Esophagus squamous epithelium (tissue), 5 donors: ENCODE results near the gene ADH1A. TPM values are rescaled to one million over a fixed set of nuclear protein-coding genes. Genes with fewer than 3 reads are reported as not detected.
A peak's percentile ranks its signal among the peaks of the same experiment; 100 is the strongest.
"Not testable (repeated sequence)": the region's sequence is repeated elsewhere in the genome, so short reads cannot be mapped to it uniquely, and the experiment has no call there.

ENCODE experiments used
- DNase-seq: peaks from one replicate; lab custom pipeline; 2025; lab: John Stamatoyannopoulos, UW
- H3K27ac ChIP-seq, 4 donors: fragments of 200-600 bp; sonication (generic); one replicate each; pipeline ENCODE4 v1.5.1; 2016 to 2019; ENCODE audit warnings: mild to moderate bottlenecking in 1 of 4
- H3K27me3 ChIP-seq, 4 donors: fragments of 200-600 bp; sonication (generic); 1 replicate in 3 of 4; 2 replicates in 1 of 4; pipeline versions ENCODE4 v1.5.1 to v1.6.0; 2017 to 2021; ENCODE audit warnings: antibody characterized with exemption in 1 of 4
- H3K36me3 ChIP-seq, 3 donors: fragments of 200-600 bp; sonication (generic); one replicate each; pipeline ENCODE4 v1.5.1; 2016 to 2019
- H3K4me1 ChIP-seq, 3 donors: fragments of 200-600 bp; sonication (generic); one replicate each; pipeline ENCODE4 v1.5.1; 2017 to 2019
- H3K4me3 ChIP-seq, 4 donors: fragments of 200-600 bp; sonication (generic); 1 replicate in 3 of 4; 2 replicates in 1 of 4; pipeline ENCODE4 v1.5.1; 2016 to 2019; ENCODE audit warnings: mild to moderate bottlenecking in 2 of 4, moderate library complexity in 1 of 4
- H3K9me3 ChIP-seq, 3 donors: fragments of 200-600 bp; sonication (generic); one replicate each; pipeline ENCODE4 v1.5.1; 2016 to 2019
- CTCF ChIP-seq, 6 experiments: fragments of 450-650 bp in 4 of 6; fragments of 200-600 bp in 2 of 6; sonication (generic) in 2 of 6; IDR thresholded peaks; one replicate each; pipeline ENCODE4 v1.5.1; 2016 to 2019; ENCODE audit warnings: antibody characterized with exemption in 6 of 6, mild to moderate bottlenecking in 4 of 6, moderate library complexity in 4 of 6
- POLR2A ChIP-seq, 4 donors: fragments of 450-650 bp; IDR thresholded peaks; one replicate each; pipeline ENCODE4 v1.6.1; 2017; ENCODE audit warnings: antibody characterized with exemption in 4 of 4, mild to moderate bottlenecking in 4 of 4, moderate library complexity in 3 of 4
- WGBS, 2 donors: methylation state at CpG; one replicate each; pipeline ENCODE4 v1.1.5; 2018; 5-methylcytosine and 5-hydroxymethylcytosine counted together
- intact Hi-C: fragments of 100-400 bp; cut with DNase I; formaldehyde crosslinking; loops from one replicate; pipeline ENCODE4 v1.15.0; 2022
- total RNA-seq, 4 donors: library from RNA; depleted of rRNA; stranded (reverse); fragments of >200 nt; gene quantifications; one replicate each; pipeline ENCODE4 v1.1.0, GENCODE V29; 2016
- donor health status: DM: yes; HTN: yes; CAD: no.

Gene ADH1A
- total RNA-seq, 4 donors from 2014 or later: not detected

GRCh38 chr4:99264927-99265326, 25.9 kb downstream of the ADH1A start:
- Histone ChIP-seq H3K27me3 (no peaks in the 10 kb centered on the region), H3K9me3 (no peaks in the 10 kb centered on the region), H3K36me3 (no peaks in the 10 kb centered on the region), H3K4me1 (peaks cover 0 to 22% (median 0%) of the 10 kb centered on the region in 3 donors), H3K27ac (no peak overlapping the region), H3K4me3 (no peak overlapping the region)
- no peak for DNase-seq
- TF ChIP-seq CTCF (IDR thresholded peaks at IDR 0.05) (no peak), POLR2A (IDR thresholded peaks at IDR 0.05) (no peak)
- intact Hi-C loops: no loop called here

DNA sequence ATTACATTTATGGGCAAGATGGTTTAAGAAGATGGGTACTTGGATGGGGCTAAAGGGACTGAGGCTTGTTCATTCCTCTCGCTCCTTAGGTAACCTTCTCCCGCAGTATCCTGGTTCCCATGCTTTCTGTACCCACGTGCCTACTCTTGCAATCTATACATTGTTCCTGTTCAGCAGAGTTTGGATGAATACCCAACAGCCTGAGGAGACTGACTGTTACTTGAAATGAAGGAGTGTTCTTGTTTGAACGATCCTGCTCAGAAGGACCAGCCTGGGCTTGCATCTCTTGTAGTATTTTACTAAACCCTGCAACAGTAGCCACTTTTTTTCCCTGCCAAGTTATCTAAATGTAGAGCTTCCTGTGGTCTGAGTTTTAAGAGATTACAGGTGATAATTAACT, 38.0 kb downstream of the ADH1A start:
- intact Hi-C loops: no loop called here
- WGBS, 2 donors: 39 to 60% methylated on average over 4 of the region's 4 CpGs
- Histone ChIP-seq H3K9me3 (no peaks in the 10 kb centered on the region), H3K27ac (peak overlapping the region in 3 of 4 donors; percentile 51 to 76 (median 56)), H3K4me3 (no peak overlapping the region), H3K4me1 (peaks cover 0 to 42% (median 16%) of the 10 kb centered on the region in 3 donors), H3K27me3 (no peaks in the 10 kb centered on the region), H3K36me3 (no peaks in the 10 kb centered on the region)
- DNase-seq: no peak
- TF ChIP-seq CTCF (IDR thresholded peaks at IDR 0.05): no peak
- no peak for TF ChIP-seq POLR2A (IDR thresholded peaks at IDR 0.05)

DNA sequence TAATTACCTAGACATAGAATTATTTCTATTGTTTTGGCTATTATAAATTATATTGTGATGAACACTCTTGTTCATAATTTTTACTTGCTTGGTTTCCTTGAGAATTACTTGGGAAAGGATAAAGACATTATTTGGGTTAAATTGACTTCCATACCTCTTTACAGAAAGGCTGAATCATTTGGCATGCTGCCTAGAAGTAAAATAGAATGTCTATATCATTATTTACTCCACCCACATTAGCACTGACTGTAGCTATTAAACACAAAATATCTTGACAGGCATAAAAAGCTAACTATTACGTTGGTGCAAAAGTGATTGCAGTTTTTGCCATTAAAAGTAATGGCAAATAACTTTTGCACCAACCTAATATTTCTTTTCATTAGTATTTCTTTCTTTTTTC, 42.1 kb downstream of the ADH1A start:
- 26 to 51% methylated on average over 1 of the region's 1 CpG for WGBS, 2 donors
- intact Hi-C loops: no loop called here
- no peaks in the 10 kb centered on the region for H3K36me3 ChIP-seq

GRCh38 chr4:99235955-99236354, 54.8 kb downstream of the ADH1A start:
- Histone ChIP-seq H3K27ac (no peak overlapping the region), H3K4me3 (no peak overlapping the region), H3K27me3 (no peaks in the 10 kb centered on the region), H3K4me1 (peaks cover 5 to 33% (median 6%) of the 10 kb centered on the region in 3 donors), H3K9me3 (peaks cover 0 to 2% (median 0%) of the 10 kb centered on the region in 3 donors), H3K36me3 (no peaks in the 10 kb centered on the region)
- TF ChIP-seq CTCF (IDR thresholded peaks at IDR 0.05) (no peak), POLR2A (IDR thresholded peaks at IDR 0.05) (no peak)
- intact Hi-C loops: no loop called here
- 69 to 83% methylated on average over 1 of the region's 1 CpG for WGBS, 2 donors
- no peak for DNase-seq

More for the DNA sequence above, 42.1 kb downstream of the ADH1A start:
- no peak overlapping the region for H3K27ac ChIP-seq
- H3K4me1 ChIP-seq: peaks cover 0 to 51% (median 23%) of the 10 kb centered on the region in 3 donors
- TF ChIP-seq CTCF (IDR thresholded peaks at IDR 0.05) (no peak), POLR2A (IDR thresholded peaks at IDR 0.05) (no peak)
- no peak overlapping the region for H3K4me3 ChIP-seq
- H3K9me3 ChIP-seq: no peaks in the 10 kb centered on the region
- H3K27me3 ChIP-seq: no peaks in the 10 kb centered on the region
- no peak for DNase-seq

GRCh38 chr4:99234331-99235010, 56.3 kb downstream of the ADH1A start:
- no peak overlapping the region for H3K27ac ChIP-seq
- H3K4me1 ChIP-seq: peaks cover 5 to 33% (median 6%) of the 10 kb centered on the region in 3 donors
- H3K4me3 ChIP-seq: no peak overlapping the region
- no peaks in the 10 kb centered on the region for H3K36me3 ChIP-seq
- TF ChIP-seq POLR2A (IDR thresholded peaks at IDR 0.05) (no peak), CTCF (IDR thresholded peaks at IDR 0.05) (no peak)
- intact Hi-C loops: no loop called here
- DNase-seq: no peak
- peaks cover 0 to 8% (median 0%) of the 10 kb centered on the region in 3 donors for H3K9me3 ChIP-seq
- 47 to 77% methylated on average over 2 of the region's 2 CpGs for WGBS, 2 donors
- no peaks in the 10 kb centered on the region for H3K27me3 ChIP-seq

- H3K27me3 ChIP-seq, intact Hi-C loops, H3K36me3 ChIP-seq, H3K4me3 ChIP-seq, DNase-seq, H3K9me3 ChIP-seq: not testable (repeated sequence)
- 78 to 81% methylated on average over 2 of the region's 2 CpGs for WGBS, 2 donors
- Histone ChIP-seq H3K4me1 (peaks cover 5 to 33% (median 6%) of the 10 kb centered on the region in 3 donors), H3K27ac (peak overlapping the region in 1 of 4 donors; percentile 27)
These were observed 57.4 kb downstream of the ADH1A start for GRCh38 chr4:99233397-99233796.

DNA sequence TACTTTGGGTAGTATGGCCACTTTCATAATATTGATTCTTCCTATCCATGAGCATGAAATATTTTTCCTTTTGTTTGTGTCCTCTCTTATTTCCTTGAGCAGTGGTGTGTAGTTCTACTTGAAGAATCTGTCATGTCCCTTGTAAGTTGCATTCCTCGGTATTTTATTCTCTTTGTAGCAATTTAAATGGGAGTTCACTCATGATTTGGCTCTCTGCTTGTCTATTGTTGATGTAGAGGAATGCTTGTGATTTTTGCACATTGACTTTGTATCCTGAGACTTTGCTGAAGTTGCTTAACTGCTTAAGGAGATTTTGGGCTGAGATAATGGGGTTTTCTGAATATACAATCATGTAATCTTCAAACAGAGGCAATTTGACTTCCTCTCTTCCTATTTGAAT, 62.1 kb downstream of the ADH1A start:
- H3K9me3 ChIP-seq, intact Hi-C loops, H3K27ac ChIP-seq, H3K36me3 ChIP-seq, DNase-seq, H3K27me3 ChIP-seq, H3K4me3 ChIP-seq: not testable (repeated sequence)
- WGBS, 2 donors: 53 to 81% methylated on average over 1 of the region's 1 CpG
- H3K4me1 ChIP-seq: peaks cover 0 to 22% (median 0%) of the 10 kb centered on the region in 3 donors

DNA sequence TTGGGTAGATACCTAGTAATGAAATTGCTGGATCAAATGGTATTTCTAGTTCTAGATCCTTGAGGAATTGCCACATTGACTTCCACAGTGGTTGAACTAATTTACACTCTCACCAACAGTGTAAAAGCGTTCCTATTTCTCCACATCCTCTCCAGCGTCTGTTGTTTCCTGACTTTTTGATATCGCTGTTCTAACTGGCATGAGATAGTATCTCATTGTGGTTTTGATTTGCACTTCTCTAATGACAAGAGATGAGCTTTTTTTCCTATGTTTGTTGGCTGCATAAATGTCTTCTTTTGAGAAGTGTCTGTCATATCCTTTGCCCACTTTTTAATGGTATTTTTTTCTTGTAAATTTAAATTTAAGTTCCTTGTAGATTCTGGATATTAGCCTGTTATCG, 63.1 kb downstream of the ADH1A start:
- H3K27ac ChIP-seq, H3K9me3 ChIP-seq, H3K4me3 ChIP-seq, H3K36me3 ChIP-seq, intact Hi-C loops, DNase-seq, H3K27me3 ChIP-seq: not testable (repeated sequence)
- WGBS, 2 donors: 76 to 80% methylated on average over 4 of the region's 4 CpGs
- H3K4me1 ChIP-seq: peaks cover 0 to 13% (median 0%) of the 10 kb centered on the region in 3 donors
